ENCODE data around the gene RNF222.

The RNF222 gene

GRCh38 chr17:8435245-8436168 lies 37.9 kb upstream of the RNF222 start, which contains the start of gene NDEL1:
Gene NDEL1, plus strand, starts transcription at chr17:8435884. Its CDS starts 8,388 bp downstream, at chr17:8444272.
- Histone ChIP-seq H3K27ac (ENCODE audit: low read depth, low read length) (peak within 1 kb of the TSS; percentile 95), H3K4me1 (ENCODE audit: control insufficient read depth, insufficient read depth, low read length) (peaks cover 7% of the 10 kb centered on the region; the same call in 1 of the 2 replicates), H3K9me3 (ENCODE audit: control insufficient read depth, insufficient read depth, low read length) (no peaks in the 10 kb centered on the region), H3K36me3 (ENCODE audit: control insufficient read depth, insufficient read depth, low read length) (peaks cover 9% of the 10 kb centered on the region; the same call in 1 of the 2 replicates), H3K27me3 (ENCODE audit: control insufficient read depth, insufficient read depth, low read length) (no peaks in the 10 kb centered on the region), H3K4me3 (ENCODE audit: low read depth, low read length) (peak within 1 kb of the TSS; percentile 93), H3K9ac (ENCODE audit: low read depth, low read length) (peak within 1 kb of the TSS; percentile 79)

- Histone ChIP-seq H3K36me3 (ENCODE audit: control insufficient read depth, insufficient read depth, low read length) (no peaks in the 10 kb centered on the region), H3K9me3 (ENCODE audit: control insufficient read depth, insufficient read depth, low read length) (no peaks in the 10 kb centered on the region), H3K27ac (ENCODE audit: low read depth, low read length) (no peak overlapping the region), H3K4me1 (ENCODE audit: control insufficient read depth, insufficient read depth, low read length) (no peaks in the 10 kb centered on the region), H3K9ac (ENCODE audit: low read depth, low read length) (no peak overlapping the region), H3K4me3 (ENCODE audit: low read depth, low read length) (no peak overlapping the region), H3K27me3 (ENCODE audit: control insufficient read depth, insufficient read depth, low read length) (no peaks in the 10 kb centered on the region)
These were observed 33.3 kb upstream of the RNF222 start for GRCh38 chr17:8430966-8431365.

GRCh38 chr17:8426802-8427201 lies 29.2 kb upstream of the RNF222 start:
- Histone ChIP-seq H3K36me3 (ENCODE audit: control insufficient read depth, insufficient read depth, low read length) (no peaks in the 10 kb centered on the region), H3K4me1 (ENCODE audit: control insufficient read depth, insufficient read depth, low read length) (no peaks in the 10 kb centered on the region), H3K9ac (ENCODE audit: low read depth, low read length) (no peak overlapping the region)

GRCh38 chr17:8426094-8426720 lies 28.6 kb upstream of the RNF222 start:
- Histone ChIP-seq H3K27ac (ENCODE audit: low read depth, low read length) (no peak overlapping the region), H3K9me3 (ENCODE audit: control insufficient read depth, insufficient read depth, low read length) (no peaks in the 10 kb centered on the region), H3K4me1 (ENCODE audit: control insufficient read depth, insufficient read depth, low read length) (no peaks in the 10 kb centered on the region), H3K36me3 (ENCODE audit: control insufficient read depth, insufficient read depth, low read length) (no peaks in the 10 kb centered on the region), H3K4me3 (ENCODE audit: low read depth, low read length) (no peak overlapping the region), H3K9ac (ENCODE audit: low read depth, low read length) (no peak overlapping the region), H3K27me3 (ENCODE audit: control insufficient read depth, insufficient read depth, low read length) (no peaks in the 10 kb centered on the region)

More at GRCh38 chr17:8426802-8427201, 29.2 kb upstream of the RNF222 start:
- H3K27ac ChIP-seq (ENCODE audit: low read depth, low read length), result no peak overlapping the region
- no peaks in the 10 kb centered on the region for H3K9me3 ChIP-seq (ENCODE audit: control insufficient read depth, insufficient read depth, low read length)
- no peaks in the 10 kb centered on the region for H3K27me3 ChIP-seq (ENCODE audit: control insufficient read depth, insufficient read depth, low read length)
- H3K4me3 ChIP-seq (ENCODE audit: low read depth, low read length), result no peak overlapping the region

GRCh38 chr17:8421571-8421970 lies 23.9 kb upstream of the RNF222 start:
- Histone ChIP-seq H3K27ac (ENCODE audit: low read depth, low read length) (no peak overlapping the region), H3K9ac (ENCODE audit: low read depth, low read length) (no peak overlapping the region), H3K4me3 (ENCODE audit: low read depth, low read length) (no peak overlapping the region), H3K9me3 (ENCODE audit: control insufficient read depth, insufficient read depth, low read length) (no peaks in the 10 kb centered on the region), H3K36me3 (ENCODE audit: control insufficient read depth, insufficient read depth, low read length) (no peaks in the 10 kb centered on the region), H3K27me3 (ENCODE audit: control insufficient read depth, insufficient read depth, low read length) (no peaks in the 10 kb centered on the region), H3K4me1 (ENCODE audit: control insufficient read depth, insufficient read depth, low read length) (no peaks in the 10 kb centered on the region)

GRCh38 chr17:8420041-8420934 lies 22.7 kb upstream of the RNF222 start:
- Histone ChIP-seq H3K4me3 (ENCODE audit: low read depth, low read length) (no peak overlapping the region), H3K27me3 (ENCODE audit: control insufficient read depth, insufficient read depth, low read length) (no peaks in the 10 kb centered on the region), H3K9me3 (ENCODE audit: control insufficient read depth, insufficient read depth, low read length) (no peaks in the 10 kb centered on the region), H3K9ac (ENCODE audit: low read depth, low read length) (no peak overlapping the region), H3K4me1 (ENCODE audit: control insufficient read depth, insufficient read depth, low read length) (no peaks in the 10 kb centered on the region), H3K27ac (ENCODE audit: low read depth, low read length) (no peak overlapping the region), H3K36me3 (ENCODE audit: control insufficient read depth, insufficient read depth, low read length) (no peaks in the 10 kb centered on the region)

- H3K4me1 ChIP-seq (ENCODE audit: control insufficient read depth, insufficient read depth, low read length), result no peaks in the 10 kb centered on the region
- no peaks in the 10 kb centered on the region for H3K36me3 ChIP-seq (ENCODE audit: control insufficient read depth, insufficient read depth, low read length)
- no peak overlapping the region for H3K9ac ChIP-seq (ENCODE audit: low read depth, low read length)
- H3K9me3 ChIP-seq (ENCODE audit: control insufficient read depth, insufficient read depth, low read length), result no peaks in the 10 kb centered on the region
- H3K27ac ChIP-seq (ENCODE audit: low read depth, low read length), result no peak overlapping the region
- no peaks in the 10 kb centered on the region for H3K27me3 ChIP-seq (ENCODE audit: control insufficient read depth, insufficient read depth, low read length)
- no peak overlapping the region for H3K4me3 ChIP-seq (ENCODE audit: low read depth, low read length)
These were observed 21.7 kb upstream of the RNF222 start for GRCh38 chr17:8419305-8419704.

GRCh38 chr17:8418471-8418870 lies 20.8 kb upstream of the RNF222 start:
- no peak overlapping the region for H3K9ac ChIP-seq (ENCODE audit: low read depth, low read length)
- no peaks in the 10 kb centered on the region for H3K36me3 ChIP-seq (ENCODE audit: control insufficient read depth, insufficient read depth, low read length)
- no peaks in the 10 kb centered on the region for H3K9me3 ChIP-seq (ENCODE audit: control insufficient read depth, insufficient read depth, low read length)
- H3K27ac ChIP-seq (ENCODE audit: low read depth, low read length), result no peak overlapping the region
- no peaks in the 10 kb centered on the region for H3K4me1 ChIP-seq (ENCODE audit: control insufficient read depth, insufficient read depth, low read length)
- H3K4me3 ChIP-seq (ENCODE audit: low read depth, low read length), result no peak overlapping the region
- H3K27me3 ChIP-seq (ENCODE audit: control insufficient read depth, insufficient read depth, low read length), result no peaks in the 10 kb centered on the region

GRCh38 chr17:8417806-8418205 lies 20.2 kb upstream of the RNF222 start:
- Histone ChIP-seq H3K27ac (ENCODE audit: low read depth, low read length) (no peak overlapping the region), H3K27me3 (ENCODE audit: control insufficient read depth, insufficient read depth, low read length) (no peaks in the 10 kb centered on the region), H3K4me3 (ENCODE audit: low read depth, low read length) (no peak overlapping the region), H3K9me3 (ENCODE audit: control insufficient read depth, insufficient read depth, low read length) (no peaks in the 10 kb centered on the region), H3K9ac (ENCODE audit: low read depth, low read length) (no peak overlapping the region), H3K36me3 (ENCODE audit: control insufficient read depth, insufficient read depth, low read length) (no peaks in the 10 kb centered on the region), H3K4me1 (ENCODE audit: control insufficient read depth, insufficient read depth, low read length) (no peaks in the 10 kb centered on the region)

GRCh38 chr17:8413938-8414337 lies 16.3 kb upstream of the RNF222 start:
- no peaks in the 10 kb centered on the region for H3K9me3 ChIP-seq (ENCODE audit: control insufficient read depth, insufficient read depth, low read length)
- no peak overlapping the region for H3K9ac ChIP-seq (ENCODE audit: low read depth, low read length)
- H3K27ac ChIP-seq (ENCODE audit: low read depth, low read length), result no peak overlapping the region
- no peaks in the 10 kb centered on the region for H3K27me3 ChIP-seq (ENCODE audit: control insufficient read depth, insufficient read depth, low read length)
- H3K4me3 ChIP-seq (ENCODE audit: low read depth, low read length), result no peak overlapping the region
- H3K4me1 ChIP-seq (ENCODE audit: control insufficient read depth, insufficient read depth, low read length), result no peaks in the 10 kb centered on the region
- no peaks in the 10 kb centered on the region for H3K36me3 ChIP-seq (ENCODE audit: control insufficient read depth, insufficient read depth, low read length)

All from HUES48 (cell line).